Glutamatergic neuron (in vitro differentiated cells): ENCODE measurements around the gene TNFRSF14. TPM values are rescaled to one million over a fixed set of nuclear protein-coding genes. Genes with fewer than 3 reads are reported as not detected.

Experiments used
- DNase-seq: peaks from one replicate; pipeline ENCODE4 v3.0.0; 2022
- H3K27ac Mint-ChIP-seq: one replicate; pipeline ENCODE4 v1.8.0; 2020; ENCODE audit warnings: mild to moderate bottlenecking, mixed read lengths, inconsistent platforms; ENCODE audit not compliant: unreplicated experiment
- H3K27me3 Mint-ChIP-seq: one replicate; pipeline ENCODE4 v1.8.0; 2020; ENCODE audit warnings: mild to moderate bottlenecking, moderate library complexity, mixed read lengths, inconsistent platforms; ENCODE audit not compliant: unreplicated experiment
- H3K36me3 Mint-ChIP-seq: one replicate; pipeline ENCODE4 v1.8.0; 2020; ENCODE audit warnings: mild to moderate bottlenecking, mixed read lengths, inconsistent platforms; ENCODE audit not compliant: unreplicated experiment
- H3K4me1 Mint-ChIP-seq: one replicate; pipeline ENCODE4 v1.8.0; 2020; ENCODE audit warnings: mild to moderate bottlenecking, low read depth, mixed read lengths, inconsistent platforms; ENCODE audit not compliant: unreplicated experiment
- H3K4me3 Mint-ChIP-seq: one replicate; pipeline ENCODE4 v1.8.0; 2020; ENCODE audit warnings: mild to moderate bottlenecking, mixed read lengths, inconsistent platforms; ENCODE audit not compliant: unreplicated experiment
- H3K9me3 Mint-ChIP-seq: one replicate; pipeline ENCODE4 v1.8.0; 2020; ENCODE audit warnings: mild to moderate bottlenecking, moderate library complexity, mixed read lengths, inconsistent platforms; ENCODE audit not compliant: unreplicated experiment
- total RNA-seq: library from RNA; stranded (reverse); fragmentation: NEBNext Ultra II Directional; extraction: Animal tissue kit (Norgen Biotek cat#: 25700); gene quantifications from one replicate; pipeline ENCODE4 v1.2.1, GENCODE V29; 2021; ENCODE audit not compliant: unreplicated experiment
- TF ChIP-seq, protein P1 (sequence below): fragments of 200-600 bp; sonication (generic); IDR thresholded peaks from one replicate; pipeline ENCODE4 v1.5.0; 2021; ENCODE audit not compliant: partially characterized antibody, unreplicated experiment

The TNFRSF14 gene
- total RNA-seq, 1 donor from 2014 or later = 1.2 TPM

DNA sequence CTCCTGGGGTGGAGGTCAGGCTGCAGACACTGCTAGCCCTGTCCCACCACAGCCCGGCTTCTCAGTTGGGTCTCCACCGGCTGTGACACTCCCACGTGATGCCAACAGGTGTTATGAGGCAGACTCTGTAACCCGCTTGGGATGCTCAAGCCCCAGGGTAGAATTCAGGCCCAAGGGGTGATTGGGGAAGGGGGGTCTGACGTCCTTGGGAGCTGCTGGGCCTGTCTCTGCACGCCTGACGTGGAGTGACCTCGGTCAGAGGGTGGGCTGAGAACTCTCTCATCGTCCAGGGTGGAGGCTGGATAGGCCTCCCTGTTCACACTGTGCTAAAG is 18.4 kb upstream of the TNFRSF14 start:
- TF ChIP-seq, protein P1, sequence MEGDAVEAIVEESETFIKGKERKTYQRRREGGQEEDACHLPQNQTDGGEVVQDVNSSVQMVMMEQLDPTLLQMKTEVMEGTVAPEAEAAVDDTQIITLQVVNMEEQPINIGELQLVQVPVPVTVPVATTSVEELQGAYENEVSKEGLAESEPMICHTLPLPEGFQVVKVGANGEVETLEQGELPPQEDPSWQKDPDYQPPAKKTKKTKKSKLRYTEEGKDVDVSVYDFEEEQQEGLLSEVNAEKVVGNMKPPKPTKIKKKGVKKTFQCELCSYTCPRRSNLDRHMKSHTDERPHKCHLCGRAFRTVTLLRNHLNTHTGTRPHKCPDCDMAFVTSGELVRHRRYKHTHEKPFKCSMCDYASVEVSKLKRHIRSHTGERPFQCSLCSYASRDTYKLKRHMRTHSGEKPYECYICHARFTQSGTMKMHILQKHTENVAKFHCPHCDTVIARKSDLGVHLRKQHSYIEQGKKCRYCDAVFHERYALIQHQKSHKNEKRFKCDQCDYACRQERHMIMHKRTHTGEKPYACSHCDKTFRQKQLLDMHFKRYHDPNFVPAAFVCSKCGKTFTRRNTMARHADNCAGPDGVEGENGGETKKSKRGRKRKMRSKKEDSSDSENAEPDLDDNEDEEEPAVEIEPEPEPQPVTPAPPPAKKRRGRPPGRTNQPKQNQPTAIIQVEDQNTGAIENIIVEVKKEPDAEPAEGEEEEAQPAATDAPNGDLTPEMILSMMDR = no peak
- H3K36me3 Mint-ChIP-seq = no peaks in the 10 kb centered on the region
- peaks cover 2% of the 10 kb centered on the region for H3K9me3 Mint-ChIP-seq
- peaks cover 16% of the 10 kb centered on the region for H3K4me1 Mint-ChIP-seq
- no peak for DNase-seq
- H3K4me3 Mint-ChIP-seq = no peak overlapping the region
- peaks cover 17% of the 10 kb centered on the region for H3K27me3 Mint-ChIP-seq
- no peak overlapping the region for H3K27ac Mint-ChIP-seq

- Mint-ChIP-seq H3K4me3 (no peak overlapping the region), H3K27me3 (peaks cover 16% of the 10 kb centered on the region), H3K4me1 (peaks cover 13% of the 10 kb centered on the region), H3K9me3 (peaks cover 2% of the 10 kb centered on the region), H3K36me3 (no peaks in the 10 kb centered on the region), H3K27ac (no peak overlapping the region)
- no peak for DNase-seq
- TF ChIP-seq, protein P1 = no peak
Measured at GRCh38 chr1:2538376-2538775, 17.8 kb upstream of the TNFRSF14 start.

DNA sequence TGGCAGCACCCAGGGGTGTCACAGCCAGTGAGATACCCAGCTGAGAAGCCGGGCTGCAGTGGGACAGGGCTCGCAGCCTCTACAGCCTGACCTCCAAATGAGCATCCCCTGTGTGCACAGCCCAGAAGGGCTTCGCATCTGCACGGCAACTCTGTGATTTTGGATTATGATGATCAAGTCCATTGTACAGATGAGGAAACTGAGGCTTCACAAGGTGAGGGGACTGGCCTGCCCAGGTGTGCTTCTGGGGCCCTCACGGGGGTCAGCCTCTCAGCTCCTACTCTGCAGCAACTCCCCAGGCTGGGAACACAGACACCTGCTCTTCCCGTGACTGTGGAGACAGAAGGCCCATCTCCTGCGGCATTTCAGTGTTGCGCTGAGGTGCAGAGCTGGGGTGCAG is 17.3 kb upstream of the TNFRSF14 start:
- H3K9me3 Mint-ChIP-seq = peaks cover 2% of the 10 kb centered on the region
- H3K27ac Mint-ChIP-seq = no peak overlapping the region
- TF ChIP-seq, protein P1 = no peak
- peaks cover 16% of the 10 kb centered on the region for H3K27me3 Mint-ChIP-seq
- peaks cover 12% of the 10 kb centered on the region for H3K4me1 Mint-ChIP-seq
- DNase-seq = no peak
- H3K4me3 Mint-ChIP-seq = no peak overlapping the region
- H3K36me3 Mint-ChIP-seq = no peaks in the 10 kb centered on the region

DNA sequence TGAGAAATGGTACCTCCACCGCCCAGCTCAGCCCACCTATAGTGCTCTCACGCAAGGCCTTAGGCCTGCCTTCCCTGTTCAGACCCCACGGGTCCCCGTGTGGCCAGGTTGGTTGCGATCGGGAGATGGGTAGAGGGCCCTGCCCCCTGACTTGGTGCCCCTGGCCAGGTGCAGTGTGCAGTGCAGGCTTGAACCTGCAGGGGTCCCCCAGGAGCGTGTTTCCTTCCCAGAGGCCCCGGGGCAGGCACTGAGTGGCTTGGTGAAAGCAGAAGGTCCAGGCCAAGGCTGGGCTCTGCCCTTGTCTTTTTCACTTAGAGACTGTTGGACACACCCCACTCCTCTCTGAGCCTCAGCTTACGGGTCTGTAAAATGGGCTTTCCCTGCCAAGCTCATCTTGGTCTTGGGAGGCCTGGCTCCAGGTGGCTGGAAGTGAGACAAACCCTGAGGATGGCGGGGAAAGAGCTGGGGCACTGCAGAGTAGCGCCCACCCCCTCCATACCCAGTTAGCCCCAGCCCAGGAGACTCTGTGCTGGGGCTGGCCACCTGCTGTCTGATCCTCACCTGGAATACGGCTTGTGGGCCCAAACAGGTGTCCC is 16.8 kb upstream of the TNFRSF14 start:
- peak; percentile 53 for DNase-seq
- Mint-ChIP-seq H3K9me3 (peaks cover 2% of the 10 kb centered on the region), H3K36me3 (no peaks in the 10 kb centered on the region), H3K27ac (no peak overlapping the region), H3K27me3 (peaks cover 13% of the 10 kb centered on the region), H3K4me3 (no peak overlapping the region), H3K4me1 (peaks cover 11% of the 10 kb centered on the region)
- TF ChIP-seq, protein P1 = peak; percentile 57

DNA sequence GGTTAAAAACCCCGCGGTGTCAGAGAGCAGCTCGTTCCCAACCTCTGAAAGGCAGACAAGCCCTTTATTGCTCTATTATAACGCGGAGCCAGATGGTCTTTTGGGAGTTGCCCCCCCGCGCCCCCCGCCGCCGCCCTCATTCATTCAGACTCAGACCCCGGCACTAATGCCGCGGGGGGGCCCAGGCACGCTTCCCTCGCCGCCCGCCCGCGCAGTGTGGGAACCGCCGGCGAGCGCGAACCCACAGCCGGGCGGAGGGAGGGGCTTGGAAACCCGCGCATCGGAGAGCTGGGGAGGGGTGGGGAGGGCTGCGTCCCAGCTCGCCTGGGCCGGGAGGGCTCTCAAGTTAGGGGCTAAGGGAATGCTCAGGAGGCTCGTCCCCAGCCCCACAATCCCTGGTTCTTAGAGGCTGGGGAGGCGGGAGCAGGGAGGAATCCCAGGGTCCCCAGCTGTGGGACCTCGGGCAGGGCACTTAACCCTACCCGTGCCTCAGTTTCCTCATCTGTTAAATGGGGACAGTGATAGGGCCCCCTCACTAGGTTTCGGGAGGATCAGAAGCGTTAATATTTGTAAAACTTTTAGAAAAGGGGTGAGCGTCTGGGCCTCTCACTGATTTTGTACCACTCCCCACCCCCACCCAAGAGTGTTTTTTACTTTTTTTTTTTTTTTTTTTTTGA is 15.2 kb upstream of the TNFRSF14 start:
- H3K27ac Mint-ChIP-seq = no peak overlapping the region
- TF ChIP-seq, protein P1 = no peak
- H3K36me3 Mint-ChIP-seq = no peaks in the 10 kb centered on the region
- peak; percentile 59 for DNase-seq
- H3K4me3 Mint-ChIP-seq = no peak overlapping the region
- peaks cover 7% of the 10 kb centered on the region for H3K27me3 Mint-ChIP-seq
- peaks cover 2% of the 10 kb centered on the region for H3K9me3 Mint-ChIP-seq
- H3K4me1 Mint-ChIP-seq = peaks cover 8% of the 10 kb centered on the region
